Measurements from ENCODE around the gene ACER3.

The ACER3 gene

GRCh38 chr11:77074626-77075221 is 214.0 kb downstream of the ACER3 start:
- H3K27ac ChIP-seq (ENCODE audit: low read depth, low read length): no peak overlapping the region
- no peak overlapping the region for H2BK15ac ChIP-seq (replicated peaks; ENCODE audit: low read depth)
- H3K9ac ChIP-seq (ENCODE audit: low read length): no peak overlapping the region
- no peak overlapping the region for H4K5ac ChIP-seq (ENCODE audit: low read length)
- no CpG with 5 or more reads among the region's 15 CpGs for WGBS (ENCODE audit: extremely low coverage, insufficient coverage, low lambda C conversion rate)
- H3K4me3 ChIP-seq (ENCODE audit: low read length): no peak overlapping the region
- H2BK5ac ChIP-seq (ENCODE audit: low read length): no peak overlapping the region
- H3K79me2 ChIP-seq (ENCODE audit: control insufficient read depth, insufficient read depth, low read length): no peaks in the 10 kb centered on the region
- H3K79me1 ChIP-seq (ENCODE audit: low read length): no peaks in the 10 kb centered on the region
- no peak overlapping the region for H2AK5ac ChIP-seq (ENCODE audit: low read length)
- H3K18ac ChIP-seq (ENCODE audit: low read length): no peak overlapping the region
- H3K27me3 ChIP-seq (ENCODE audit: insufficient read depth, low read length, poor library complexity): no peaks in the 10 kb centered on the region
- no peak overlapping the region for H4K8ac ChIP-seq (ENCODE audit: low read depth, low read length)
- H2BK120ac ChIP-seq (ENCODE audit: low read depth, low read length): no peak overlapping the region
- no peak overlapping the region for H3K4me2 ChIP-seq (ENCODE audit: low read length)
- no peak for DNase-seq
- no peak overlapping the region for H3K56ac ChIP-seq (ENCODE audit: low read length)
- no peak overlapping the region for H3K23ac ChIP-seq (ENCODE audit: low read length)
- no peaks in the 10 kb centered on the region for H3K36me3 ChIP-seq (ENCODE audit: control insufficient read depth, insufficient read depth, low read length)
- no peaks in the 10 kb centered on the region for H3K4me1 ChIP-seq (ENCODE audit: control insufficient read depth, low read depth, low read length)
- no peak overlapping the region for H3K4ac ChIP-seq (ENCODE audit: low read depth, low read length)

- Histone ChIP-seq H3K27me3 (ENCODE audit: insufficient read depth, low read length, poor library complexity) (no peaks in the 10 kb centered on the region), H3K4me1 (ENCODE audit: control insufficient read depth, low read depth, low read length) (no peaks in the 10 kb centered on the region), H3K27ac (ENCODE audit: low read depth, low read length) (no peak overlapping the region), H3K79me1 (ENCODE audit: low read length) (no peaks in the 10 kb centered on the region), H2AK5ac (ENCODE audit: low read length) (no peak overlapping the region), H3K79me2 (ENCODE audit: control insufficient read depth, insufficient read depth, low read length) (no peaks in the 10 kb centered on the region), H2BK120ac (ENCODE audit: low read depth, low read length) (no peak overlapping the region), H3K18ac (ENCODE audit: low read length) (no peak overlapping the region), H2BK15ac (replicated peaks; ENCODE audit: low read depth) (no peak overlapping the region), H2BK5ac (ENCODE audit: low read length) (no peak overlapping the region), H3K4ac (ENCODE audit: low read depth, low read length) (no peak overlapping the region), H4K8ac (ENCODE audit: low read depth, low read length) (no peak overlapping the region), H3K4me2 (ENCODE audit: low read length) (no peak overlapping the region), H3K56ac (ENCODE audit: low read length) (no peak overlapping the region), H3K9ac (ENCODE audit: low read length) (no peak overlapping the region), H4K5ac (ENCODE audit: low read length) (no peak overlapping the region), H3K36me3 (ENCODE audit: control insufficient read depth, insufficient read depth, low read length) (no peaks in the 10 kb centered on the region), H3K23ac (ENCODE audit: low read length) (no peak overlapping the region), H3K4me3 (ENCODE audit: low read length) (no peak overlapping the region)
- DNase-seq: no peak
- WGBS (ENCODE audit: extremely low coverage, insufficient coverage, low lambda C conversion rate): no CpG with 5 or more reads among the region's 5 CpGs
Observed at GRCh38 chr11:77075425-77075905, 214.7 kb downstream of the ACER3 start.
